Measurements from ENCODE around the gene ZBTB33. TPM values are rescaled to one million over a fixed set of nuclear protein-coding genes. Genes with fewer than 3 reads are reported as not detected.

The ZBTB33 gene
- polyA plus RNA-seq, 5 donors = 16.0 to 29.0 (median 21.9) TPM

GRCh38 chrX:120253784-120254183 lies 3.2 kb downstream of the ZBTB33 start:
- DNase-seq = no peak

- DNase-seq = no peak
Measured at GRCh38 chrX:120260369-120260768, 9.8 kb downstream of the ZBTB33 start.

GRCh38 chrX:120262859-120263708 lies 12.5 kb downstream of the ZBTB33 start:
- DNase-seq = no peak

GRCh38 chrX:120264341-120264740 lies 13.7 kb downstream of the ZBTB33 start:
- DNase-seq = no peak

DNA sequence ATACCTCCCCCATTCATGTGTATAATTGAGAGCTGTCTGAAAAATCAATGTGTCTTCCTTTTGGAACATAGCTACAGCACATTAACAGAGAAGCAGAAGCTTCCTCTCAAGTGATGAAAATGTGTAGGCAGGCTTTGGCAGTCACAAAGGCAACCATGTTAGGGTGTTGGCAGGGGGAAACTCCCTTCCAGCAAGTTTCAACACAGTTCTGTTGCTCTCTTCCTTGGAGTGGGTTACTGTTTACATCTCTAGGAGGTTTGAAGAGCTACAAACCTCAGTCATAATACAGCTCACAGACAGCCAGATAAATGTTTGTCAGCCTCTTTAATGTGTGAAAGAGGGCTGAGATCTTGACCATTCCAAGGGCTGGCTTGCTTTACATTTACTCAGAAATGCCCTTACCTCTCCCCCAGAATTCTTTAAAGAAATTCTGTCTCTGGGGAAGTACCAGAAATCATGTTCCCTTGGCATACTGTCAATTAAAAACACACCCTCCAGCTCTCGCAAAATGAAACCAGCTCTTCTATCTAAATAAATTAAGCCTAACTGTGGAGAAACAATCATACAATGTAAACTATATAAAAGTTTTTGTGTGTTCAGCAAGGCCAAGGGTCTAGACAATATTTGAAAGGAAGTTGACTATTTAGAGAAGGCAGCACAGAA lies 18.9 kb downstream of the ZBTB33 start:
- peak; percentile 16 to 18 for DNase-seq

- DNase-seq = no peak
Measured at GRCh38 chrX:120270567-120270966, 20.0 kb downstream of the ZBTB33 start.

DNA sequence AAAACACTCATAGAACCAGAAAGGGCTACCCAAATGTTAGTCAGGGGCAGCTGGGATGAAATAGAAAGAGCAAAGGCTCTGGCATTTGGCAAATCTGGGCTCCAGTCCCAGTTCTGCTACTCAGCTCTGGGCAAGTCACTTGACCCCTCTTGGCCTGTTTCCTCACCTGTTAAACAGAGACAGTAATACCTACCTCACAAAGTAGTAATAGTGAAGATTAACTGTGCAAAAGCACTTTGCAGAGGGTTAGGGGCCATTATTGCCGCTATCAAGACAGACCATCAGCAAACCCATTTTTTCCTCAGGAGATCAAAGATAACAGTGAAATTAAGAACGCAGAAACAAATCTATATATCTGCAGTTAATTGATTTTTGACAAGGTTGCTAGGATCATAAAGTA lies 20.6 kb downstream of the ZBTB33 start:
- no peak for DNase-seq

- DNase-seq = no peak
Measured at GRCh38 chrX:120274145-120274544, 23.5 kb downstream of the ZBTB33 start.

- DNase-seq = no peak
Measured at GRCh38 chrX:120274958-120275357, 24.3 kb downstream of the ZBTB33 start.

DNA sequence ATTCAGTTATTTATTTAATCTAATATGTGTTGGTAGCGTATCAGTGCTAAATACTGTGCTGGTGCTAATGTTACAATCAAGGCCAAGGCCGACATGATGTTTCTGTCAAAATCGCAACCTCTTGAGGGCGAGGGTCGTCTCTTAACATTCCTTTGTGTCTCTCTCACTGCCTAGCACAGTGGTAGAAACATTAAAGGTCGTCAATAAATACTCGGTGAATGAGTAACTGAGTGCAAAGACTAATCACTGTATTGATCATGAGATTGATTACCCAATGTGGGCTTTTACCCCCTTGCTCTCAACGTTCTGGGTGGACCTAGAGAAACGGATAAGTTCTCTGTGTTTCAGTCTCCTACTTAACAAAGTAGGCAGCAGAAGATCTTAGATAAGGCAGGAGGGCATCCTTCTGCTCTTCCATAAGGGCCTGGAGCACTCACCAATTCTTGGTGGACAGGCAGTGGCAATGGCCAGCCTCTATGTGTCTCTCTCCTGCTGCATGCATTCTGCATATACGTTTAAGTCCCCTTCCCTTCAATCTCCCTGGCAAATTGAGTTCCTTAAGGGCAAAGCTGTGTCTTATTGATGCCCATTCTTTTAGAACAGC lies 30.5 kb downstream of the ZBTB33 start:
- no peak for DNase-seq

DNA sequence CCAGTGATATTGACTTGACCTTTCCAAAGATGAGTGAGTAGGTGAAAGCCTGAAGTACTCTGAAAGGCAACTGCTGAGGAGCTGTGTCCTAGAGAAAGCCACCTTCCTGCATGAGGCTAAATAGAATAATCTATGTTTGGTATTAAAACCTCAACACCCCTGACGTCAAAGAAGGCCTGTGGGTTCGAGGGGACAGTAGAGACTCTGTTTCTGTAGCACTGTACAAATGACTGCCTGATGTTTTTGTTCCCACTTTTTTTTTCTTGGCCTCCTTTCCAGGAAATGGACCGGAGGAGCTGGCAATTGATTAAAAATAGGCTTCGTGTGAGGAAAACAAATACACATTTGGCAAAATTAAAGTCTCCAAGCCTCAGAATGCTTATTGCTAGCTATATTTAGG lies 31.1 kb downstream of the ZBTB33 start:
- no peak for DNase-seq

DNA sequence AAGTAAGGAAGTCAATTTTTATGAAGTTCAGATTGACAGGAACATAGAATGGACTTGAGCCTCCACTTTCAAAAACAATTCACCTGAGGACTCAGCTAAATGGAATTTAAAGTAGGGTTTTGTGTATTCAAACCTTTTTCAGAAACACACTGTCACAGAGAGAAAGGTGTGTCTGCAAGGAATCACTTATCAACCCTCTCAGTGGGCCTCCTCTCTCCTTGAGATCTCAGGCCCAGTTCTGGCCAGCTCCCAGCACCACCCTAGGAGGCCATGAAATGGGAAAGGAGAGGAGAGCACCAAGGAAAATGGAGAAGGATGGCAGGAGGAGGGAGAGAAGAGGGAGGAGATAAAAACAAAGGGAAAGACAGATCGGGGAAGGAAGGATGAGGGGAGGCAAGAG lies 32.1 kb downstream of the ZBTB33 start:
- no peak for DNase-seq

DNA sequence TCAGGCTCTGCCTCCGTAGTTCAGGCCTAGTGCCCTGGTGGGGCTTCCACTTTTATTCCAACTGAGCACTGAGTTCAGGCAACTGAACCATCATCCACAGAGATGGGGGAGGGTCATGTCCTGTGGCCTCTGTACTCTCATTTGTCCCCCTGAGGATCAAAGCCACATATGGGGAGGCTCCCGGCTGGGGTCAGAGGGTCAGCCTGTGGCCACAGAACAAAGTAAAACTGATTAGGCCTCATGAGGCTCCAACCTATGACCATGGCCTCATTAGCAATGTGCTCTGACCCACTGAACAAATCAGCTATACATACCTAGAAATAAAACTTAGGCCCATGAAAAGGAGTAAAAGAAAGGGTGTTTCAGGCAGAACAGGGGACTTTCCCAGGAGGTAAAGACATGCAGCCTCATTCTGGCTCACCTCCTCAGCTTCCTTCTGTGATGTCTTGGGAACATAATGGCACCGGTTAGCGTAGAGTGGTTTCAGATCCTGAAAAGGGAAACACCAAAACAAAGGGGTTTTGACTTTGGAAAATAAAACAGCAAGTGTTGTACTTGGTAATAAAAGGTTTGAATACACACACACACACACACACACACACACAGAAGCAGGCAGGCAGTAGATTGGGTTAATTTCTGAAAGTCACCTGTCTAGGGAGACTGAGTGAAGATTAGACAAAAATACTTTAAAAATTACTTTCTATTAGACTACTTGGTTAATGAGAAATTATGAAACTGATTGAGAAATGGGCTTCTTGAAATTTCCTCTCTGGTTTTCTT lies 36.3 kb downstream of the ZBTB33 start:
- no peak for DNase-seq

GRCh38 chrX:120287513-120288112 lies 37.0 kb downstream of the ZBTB33 start:
- DNase-seq = no peak

DNA sequence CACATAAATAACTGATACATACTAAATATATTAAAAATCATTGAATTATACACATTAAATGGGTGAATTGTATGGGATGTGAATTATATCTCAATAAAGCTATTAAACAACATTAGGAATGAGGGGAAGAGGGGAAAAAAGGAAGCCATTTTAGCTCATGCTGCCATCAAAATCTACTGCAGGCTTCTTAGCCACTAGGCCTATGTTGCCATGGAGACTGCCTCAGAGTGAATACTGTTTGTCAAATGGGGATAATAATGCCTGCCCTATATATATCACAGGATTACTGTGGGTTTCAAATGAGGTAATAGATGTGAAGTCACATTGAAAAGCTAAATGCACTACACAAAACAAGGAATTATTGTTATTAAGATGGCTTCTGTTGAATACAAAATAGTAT lies 39.5 kb downstream of the ZBTB33 start:
- DNase-seq = no peak

- no peak for DNase-seq
Measured at GRCh38 chrX:120291211-120291610, 40.6 kb downstream of the ZBTB33 start.

DNA sequence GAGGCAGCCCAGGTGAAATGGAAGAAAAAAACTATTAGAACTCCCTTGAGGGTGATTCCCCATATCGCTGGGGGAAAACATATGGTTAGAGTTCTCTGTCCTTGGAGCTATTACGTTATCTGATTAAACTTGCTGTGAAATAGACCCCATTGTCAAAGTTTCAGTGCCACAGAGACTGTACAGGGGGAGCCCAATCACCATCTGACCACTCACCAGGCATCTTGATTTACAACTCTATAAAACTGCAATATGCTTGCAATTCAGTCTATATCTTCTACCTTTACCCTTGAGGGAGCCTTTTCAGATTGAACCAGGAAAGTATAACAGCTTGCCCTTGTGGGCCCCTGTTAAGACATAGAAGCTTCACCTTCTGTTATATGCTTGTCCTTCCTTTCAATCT lies 42.4 kb downstream of the ZBTB33 start:
- DNase-seq = no peak

DNA sequence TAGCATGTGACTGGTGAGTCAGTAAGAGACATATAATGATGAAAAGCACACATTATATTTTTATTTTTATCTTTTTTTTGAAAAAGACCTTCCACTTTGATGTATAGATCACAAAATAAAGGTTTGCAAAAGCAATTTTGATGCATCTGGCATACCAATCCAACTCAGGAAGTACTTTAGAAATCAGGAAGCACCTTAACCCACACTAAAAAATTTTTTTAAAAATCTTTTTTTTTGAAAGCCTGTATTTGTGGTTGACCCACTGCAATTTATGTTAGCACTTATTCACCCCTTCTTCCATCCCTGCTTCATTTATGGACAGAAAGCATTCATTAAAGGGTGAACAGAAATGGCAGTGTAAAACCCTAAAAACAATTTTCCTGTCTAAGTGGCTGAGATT lies 44.0 kb downstream of the ZBTB33 start:
- DNase-seq = no peak

GRCh38 chrX:120297923-120298322 lies 47.3 kb downstream of the ZBTB33 start:
- no peak for DNase-seq

DNA sequence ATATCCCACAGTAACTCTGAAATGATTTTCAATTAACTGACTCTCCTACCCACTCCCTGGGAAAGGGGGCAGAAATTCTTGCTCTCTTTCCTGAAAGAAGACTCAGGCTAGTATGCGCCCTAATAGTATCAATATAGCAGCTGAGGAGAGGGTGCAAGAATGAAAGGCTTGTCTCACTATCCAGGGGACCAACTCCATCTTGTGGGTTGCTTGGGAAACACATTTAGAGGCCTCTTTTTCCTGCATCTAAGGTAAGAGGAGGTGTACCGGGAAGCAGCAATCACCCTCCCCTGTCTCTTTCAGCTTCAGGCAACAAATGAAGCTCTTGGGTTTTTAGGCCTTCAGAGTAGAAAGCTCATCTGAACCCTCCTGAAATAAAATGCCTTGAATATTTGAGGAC lies 49.3 kb downstream of the ZBTB33 start:
- DNase-seq = no peak

GRCh38 chrX:120301497-120301896 lies 50.9 kb downstream of the ZBTB33 start:
- no peak for DNase-seq

GRCh38 chrX:120301960-120302359 lies 51.3 kb downstream of the ZBTB33 start:
- no peak for DNase-seq

All from right lung (tissue), 5 donors.